Endodermal cell (in vitro differentiated cells): ENCODE results near the gene PHF2. TPM values are rescaled to one million over a fixed set of nuclear protein-coding genes. Genes with fewer than 3 reads are reported as not detected.

Experiments
- DNase-seq: peaks from one replicate; pipeline ENCODE4 v3.0.0-alpha.2; 2017
- H3K27ac ChIP-seq: 2 replicates; pipeline ENCODE4 v1.5.1; 2013; ENCODE audit warnings: mild to moderate bottlenecking, low read depth, low read length, moderate library complexity
- H3K27me3 ChIP-seq: 2 replicates; pipeline ENCODE4 v1.6.1; 2013; ENCODE audit warnings: mild to moderate bottlenecking, low read length, moderate library complexity; ENCODE audit not compliant: insufficient read depth, control insufficient read depth, poor library complexity, severe bottlenecking
- H3K36me3 ChIP-seq: 2 replicates; pipeline ENCODE4 v1.7.0; 2013; ENCODE audit warnings: mild to moderate bottlenecking, low read length, moderate library complexity; ENCODE audit not compliant: control insufficient read depth, insufficient read depth
- H3K4me1 ChIP-seq: one replicate; pipeline ENCODE4 v1.7.0; 2013; ENCODE audit warnings: low read length; ENCODE audit not compliant: control insufficient read depth, insufficient read depth
- H3K4me3 ChIP-seq: 2 replicates; pipeline ENCODE4 v1.5.1; 2013; ENCODE audit warnings: mild to moderate bottlenecking, low read length, moderate library complexity
- H3K9ac ChIP-seq: 2 replicates; pipeline ENCODE4 v1.6.1; 2013; ENCODE audit warnings: mild to moderate bottlenecking, low read length, moderate library complexity; ENCODE audit not compliant: poor library complexity, severe bottlenecking; ENCODE audit errors: extremely low read depth
- H3K9me3 ChIP-seq: 2 replicates; pipeline ENCODE4 v1.6.1; 2013; ENCODE audit warnings: mild to moderate bottlenecking, low read length, moderate library complexity; ENCODE audit not compliant: control insufficient read depth
- H3K27ac Mint-ChIP-seq: 2 replicates; pipeline ENCODE4 v1.8.0; 2020; ENCODE audit warnings: mixed read lengths
- H3K27me3 Mint-ChIP-seq: 2 replicates; pipeline ENCODE4 v1.8.0; 2021; ENCODE audit warnings: mild to moderate bottlenecking, mixed read lengths; ENCODE audit not compliant: insufficient read depth
- H3K36me3 Mint-ChIP-seq: 2 replicates; pipeline ENCODE4 v1.8.0; 2020; ENCODE audit warnings: low read depth, mixed read lengths
- H3K4me1 Mint-ChIP-seq: 2 replicates; pipeline ENCODE4 v1.8.0; 2020; ENCODE audit warnings: mixed read lengths
- H3K4me3 Mint-ChIP-seq: 2 replicates; pipeline ENCODE4 v1.8.0; 2020; ENCODE audit warnings: mild to moderate bottlenecking, moderate library complexity, mixed read lengths
- H3K9me3 Mint-ChIP-seq: 2 replicates; pipeline ENCODE4 v1.8.0; 2020; ENCODE audit warnings: mild to moderate bottlenecking, mixed read lengths
- WGBS, 2 experiments: methylation state at CpG; one replicate each; pipeline versions ENCODE4 v1.1.5 to v1.1.7; 2013; ENCODE audit warnings: missing lambda C conversion rate in 2 of 2, mixed read lengths in 1 of 2; ENCODE audit not compliant: insufficient coverage in 1 of 2, insufficient read length in 1 of 2; 5-methylcytosine and 5-hydroxymethylcytosine counted together
- total RNA-seq, 2 donors: library from RNA; stranded (reverse); fragmentation: NEBNext Ultra II Directional in 1 of 2; extraction: Animal tissue kit (Norgen Biotek cat#: 25700) in 1 of 2; gene quantifications; 2 replicates in 1 of 2; 3 replicates in 1 of 2; pipeline ENCODE4 v1.2.1, GENCODE V29; 2021
- TF ChIP-seq, protein P1 (sequence below): fragments of 200-600 bp; sonication (generic); conservative IDR thresholded peaks from 2 replicates; pipeline ENCODE4 v1.5.0; 2021; ENCODE audit warnings: antibody characterized with exemption, mild to moderate bottlenecking

The PHF2 gene
- total RNA-seq, 2 donors from 2014 or later, result 17.1 to 20.2 TPM

GRCh38 chr9:93648836-93649235 is 72.5 kb downstream of the PHF2 start:
- H3K36me3 Mint-ChIP-seq, result peaks cover 40% of the 10 kb centered on the region
- no peaks in the 10 kb centered on the region for H3K9me3 Mint-ChIP-seq
- no peak overlapping the region for H3K27ac Mint-ChIP-seq
- Histone ChIP-seq H3K27ac (no peak overlapping the region), H3K4me3 (no peak overlapping the region), H3K36me3 (peaks cover 24% of the 10 kb centered on the region), H3K9me3 (no peaks in the 10 kb centered on the region), H3K4me1 (no peaks in the 10 kb centered on the region), H3K9ac (no peak overlapping the region), H3K27me3 (no peaks in the 10 kb centered on the region)
- DNase-seq, result no peak
- 96 to 100% methylated on average over 3 to 13 of the region's 13 CpGs for WGBS, 2 experiments
- TF ChIP-seq, protein P1, sequence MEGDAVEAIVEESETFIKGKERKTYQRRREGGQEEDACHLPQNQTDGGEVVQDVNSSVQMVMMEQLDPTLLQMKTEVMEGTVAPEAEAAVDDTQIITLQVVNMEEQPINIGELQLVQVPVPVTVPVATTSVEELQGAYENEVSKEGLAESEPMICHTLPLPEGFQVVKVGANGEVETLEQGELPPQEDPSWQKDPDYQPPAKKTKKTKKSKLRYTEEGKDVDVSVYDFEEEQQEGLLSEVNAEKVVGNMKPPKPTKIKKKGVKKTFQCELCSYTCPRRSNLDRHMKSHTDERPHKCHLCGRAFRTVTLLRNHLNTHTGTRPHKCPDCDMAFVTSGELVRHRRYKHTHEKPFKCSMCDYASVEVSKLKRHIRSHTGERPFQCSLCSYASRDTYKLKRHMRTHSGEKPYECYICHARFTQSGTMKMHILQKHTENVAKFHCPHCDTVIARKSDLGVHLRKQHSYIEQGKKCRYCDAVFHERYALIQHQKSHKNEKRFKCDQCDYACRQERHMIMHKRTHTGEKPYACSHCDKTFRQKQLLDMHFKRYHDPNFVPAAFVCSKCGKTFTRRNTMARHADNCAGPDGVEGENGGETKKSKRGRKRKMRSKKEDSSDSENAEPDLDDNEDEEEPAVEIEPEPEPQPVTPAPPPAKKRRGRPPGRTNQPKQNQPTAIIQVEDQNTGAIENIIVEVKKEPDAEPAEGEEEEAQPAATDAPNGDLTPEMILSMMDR, result no peak
- no peaks in the 10 kb centered on the region for H3K4me1 Mint-ChIP-seq
- no peak overlapping the region for H3K4me3 Mint-ChIP-seq
- no peaks in the 10 kb centered on the region for H3K27me3 Mint-ChIP-seq

- WGBS, 2 experiments, result 94 to 96% methylated on average over 15 to 19 of the region's 19 CpGs
- no peaks in the 10 kb centered on the region for H3K9me3 Mint-ChIP-seq
- no peak for DNase-seq
Observed at GRCh38 chr9:93649610-93650261, 73.4 kb downstream of the PHF2 start.

DNA sequence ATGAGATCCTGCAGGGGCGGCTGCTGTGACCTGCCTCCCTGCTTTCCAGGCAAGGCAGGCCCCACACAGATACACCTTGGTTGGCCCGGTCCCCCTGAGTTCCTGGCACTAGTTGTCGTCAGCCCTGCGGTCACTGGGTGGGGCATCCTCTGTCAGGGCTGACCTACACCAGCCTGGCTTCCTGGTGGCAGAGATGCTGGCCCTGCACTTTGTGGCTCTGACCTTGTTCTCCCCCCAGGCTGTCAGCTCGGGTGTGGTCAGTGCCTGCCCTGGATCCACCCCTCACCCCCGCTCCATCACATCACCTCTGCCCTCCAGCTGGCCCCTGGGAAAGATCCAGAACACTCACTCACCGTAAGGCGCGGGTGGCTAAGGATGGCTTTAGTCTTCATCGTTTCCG is 74.1 kb downstream of the PHF2 start:
- WGBS, 2 experiments, result 93 to 96% methylated on average over 4 to 11 of the region's 11 CpGs

More at GRCh38 chr9:93649610-93650261, 73.4 kb downstream of the PHF2 start:
- H3K27me3 ChIP-seq, result no peaks in the 10 kb centered on the region
- Mint-ChIP-seq H3K4me1 (no peaks in the 10 kb centered on the region), H3K4me3 (no peak overlapping the region), H3K36me3 (peaks cover 37% of the 10 kb centered on the region), H3K27me3 (no peaks in the 10 kb centered on the region), H3K27ac (no peak overlapping the region)
- H3K9me3 ChIP-seq, result no peaks in the 10 kb centered on the region
- TF ChIP-seq, protein P1, result no peak
- H3K27ac ChIP-seq, result no peak overlapping the region
- H3K4me1 ChIP-seq, result no peaks in the 10 kb centered on the region
- H3K36me3 ChIP-seq, result peaks cover 24% of the 10 kb centered on the region
- H3K9ac ChIP-seq, result no peak overlapping the region
- H3K4me3 ChIP-seq, result no peak overlapping the region

More for the DNA sequence above, 74.1 kb downstream of the PHF2 start:
- no peaks in the 10 kb centered on the region for H3K4me1 Mint-ChIP-seq
- H3K27me3 ChIP-seq, result no peaks in the 10 kb centered on the region
- no peak overlapping the region for H3K9ac ChIP-seq
- no peak overlapping the region for H3K27ac Mint-ChIP-seq
- no peaks in the 10 kb centered on the region for H3K4me1 ChIP-seq
- H3K9me3 Mint-ChIP-seq, result no peaks in the 10 kb centered on the region
- peaks cover 37% of the 10 kb centered on the region for H3K36me3 Mint-ChIP-seq
- no peak overlapping the region for H3K27ac ChIP-seq
- no peak overlapping the region for H3K4me3 Mint-ChIP-seq
- no peaks in the 10 kb centered on the region for H3K27me3 Mint-ChIP-seq
- TF ChIP-seq, protein P1, result no peak
- H3K36me3 ChIP-seq, result peaks cover 24% of the 10 kb centered on the region
- DNase-seq, result peak; percentile 22
- no peaks in the 10 kb centered on the region for H3K9me3 ChIP-seq
- no peak overlapping the region for H3K4me3 ChIP-seq
